GM18502 (cell line): ENCODE results near the gene YPEL3.

Source experiments
- ATAC-seq: cut with Tn5 transposase; IDR thresholded peaks from one replicate; pipeline ENCODE4 v1.9.1; 2021; ENCODE audit warnings: mild to moderate bottlenecking; ENCODE audit not compliant: unreplicated experiment, poor library complexity

The YPEL3 gene

DNA sequence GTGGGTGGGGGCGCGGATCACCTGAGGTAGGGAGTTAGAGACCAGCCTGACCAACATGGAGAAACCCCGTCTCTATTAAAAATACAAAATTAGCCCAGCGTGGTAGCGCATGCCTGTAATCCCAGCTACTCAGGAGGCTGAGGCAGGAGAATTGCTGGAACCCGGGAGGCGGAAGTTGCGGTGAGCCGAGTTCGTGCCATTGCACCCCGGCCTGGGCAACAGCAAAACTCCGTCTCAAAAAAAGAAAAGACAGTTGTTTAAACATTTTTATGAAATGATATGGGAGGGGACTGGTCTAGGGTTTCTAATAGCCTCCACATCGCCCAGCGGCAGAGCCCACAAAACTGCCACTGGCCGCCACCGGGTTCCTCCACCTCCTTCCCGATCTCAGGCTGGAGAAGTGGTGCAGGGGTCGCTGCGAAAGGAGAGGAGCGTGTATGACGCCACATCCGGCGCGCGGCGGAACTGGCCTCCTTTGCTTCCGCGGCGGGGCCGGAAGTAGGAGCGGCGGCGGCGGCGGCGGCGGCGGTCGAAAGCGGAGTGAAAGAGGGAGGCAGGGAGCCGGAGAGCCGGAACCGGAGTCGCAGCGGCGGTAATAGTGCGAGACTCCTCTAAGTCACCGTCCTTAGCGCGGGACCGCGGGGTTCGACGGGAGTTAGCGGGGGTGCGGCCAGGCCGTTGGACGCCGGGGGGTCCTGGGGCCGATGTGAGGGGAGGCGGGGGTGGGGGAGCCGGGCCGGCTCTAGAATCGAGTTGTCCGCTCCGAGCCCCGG, 20.3 kb downstream of the YPEL3 start, which contains the start of gene PPP4C:
Gene PPP4C, plus strand, starts transcription at position 492 of the 773 bp plus-strand sequence. CDS start 384 bp downstream, outside the sequence.
- ATAC-seq, result peak; percentile 75

DNA sequence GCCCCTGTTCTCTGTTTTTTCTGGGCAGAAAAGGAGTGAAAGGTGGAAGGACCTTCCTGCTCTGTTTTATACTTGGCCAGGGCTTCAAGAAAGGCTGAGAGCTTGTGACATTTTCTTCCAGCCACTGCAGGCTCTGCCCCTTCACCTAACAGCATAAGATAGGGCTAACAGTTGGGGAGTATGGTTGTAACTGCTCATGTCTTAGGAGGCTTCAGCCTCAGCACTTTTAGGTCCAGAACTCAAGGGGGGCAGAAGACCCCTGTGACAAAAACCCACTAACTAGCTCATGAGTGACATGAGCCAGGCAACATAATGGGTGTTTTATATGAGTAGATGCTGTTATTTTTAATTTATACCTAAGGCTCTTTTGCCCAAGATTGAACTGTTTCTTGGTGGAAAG, 25.5 kb downstream of the YPEL3 start:
- no peak for ATAC-seq

DNA sequence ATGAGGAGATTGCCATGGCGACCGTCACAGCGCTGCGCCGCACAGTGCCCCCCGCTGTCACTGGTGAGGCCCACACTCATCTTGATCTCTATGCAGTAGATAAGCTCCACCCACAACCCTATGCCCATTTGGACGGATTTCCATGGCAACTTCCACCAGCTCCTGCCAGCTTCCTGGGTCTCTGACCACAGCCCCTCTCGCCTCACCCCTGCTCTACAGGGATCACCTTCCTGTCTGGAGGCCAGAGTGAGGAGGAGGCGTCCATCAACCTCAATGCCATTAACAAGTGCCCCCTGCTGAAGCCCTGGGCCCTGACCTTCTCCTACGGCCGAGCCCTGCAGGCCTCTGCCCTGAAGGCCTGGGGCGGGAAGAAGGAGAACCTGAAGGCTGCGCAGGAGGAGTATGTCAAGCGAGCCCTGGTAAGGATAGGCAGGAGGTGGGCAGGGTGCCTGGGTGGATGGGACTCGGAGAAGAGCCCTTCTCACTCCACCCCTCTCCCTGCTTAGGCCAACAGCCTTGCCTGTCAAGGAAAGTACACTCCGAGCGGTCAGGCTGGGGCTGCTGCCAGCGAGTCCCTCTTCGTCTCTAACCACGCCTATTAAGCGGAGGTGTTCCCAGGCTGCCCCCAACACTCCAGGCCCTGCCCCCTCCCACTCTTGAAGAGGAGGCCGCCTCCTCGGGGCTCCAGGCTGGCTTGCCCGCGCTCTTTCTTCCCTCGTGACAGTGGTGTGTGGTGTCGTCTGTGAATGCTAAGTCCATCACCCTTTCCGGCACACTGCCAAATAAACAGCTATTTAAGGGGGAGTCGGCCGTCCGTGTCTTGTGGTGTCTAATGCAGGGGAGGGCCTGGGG, 26.2 kb downstream of the YPEL3 start:
- ATAC-seq, result no peak

DNA sequence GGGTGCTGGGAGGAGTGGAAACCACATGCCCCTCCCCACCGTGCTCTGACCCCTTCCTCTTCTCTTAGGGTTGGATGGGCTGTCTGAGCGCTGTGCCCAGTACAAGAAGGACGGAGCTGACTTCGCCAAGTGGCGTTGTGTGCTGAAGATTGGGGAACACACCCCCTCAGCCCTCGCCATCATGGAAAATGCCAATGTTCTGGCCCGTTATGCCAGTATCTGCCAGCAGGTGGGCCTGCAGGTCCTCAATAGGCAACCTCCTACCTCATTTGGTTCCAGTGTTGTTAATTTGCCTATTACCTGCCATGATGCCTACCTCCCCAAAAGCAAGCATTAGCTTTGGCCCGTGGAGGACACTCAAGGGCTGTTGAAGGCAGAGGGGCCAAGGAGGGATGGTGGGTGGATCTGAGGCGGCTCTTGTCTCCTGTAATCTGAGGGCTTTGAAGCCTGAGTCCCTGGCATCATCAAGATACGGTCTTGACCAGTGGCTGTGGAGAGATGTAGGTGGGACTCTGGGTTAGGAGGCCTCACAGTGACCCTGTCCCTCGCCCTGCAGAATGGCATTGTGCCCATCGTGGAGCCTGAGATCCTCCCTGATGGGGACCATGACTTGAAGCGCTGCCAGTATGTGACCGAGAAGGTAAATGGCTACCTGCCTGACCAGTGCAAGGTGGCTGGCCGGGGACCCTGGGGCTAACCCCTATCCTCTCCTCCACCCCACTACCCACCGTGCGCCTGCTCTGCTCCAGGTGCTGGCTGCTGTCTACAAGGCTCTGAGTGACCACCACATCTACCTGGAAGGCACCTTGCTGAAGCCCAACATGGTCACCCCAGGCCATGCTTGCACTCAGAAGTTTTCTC, 27.0 kb downstream of the YPEL3 start:
- no peak for ATAC-seq

DNA sequence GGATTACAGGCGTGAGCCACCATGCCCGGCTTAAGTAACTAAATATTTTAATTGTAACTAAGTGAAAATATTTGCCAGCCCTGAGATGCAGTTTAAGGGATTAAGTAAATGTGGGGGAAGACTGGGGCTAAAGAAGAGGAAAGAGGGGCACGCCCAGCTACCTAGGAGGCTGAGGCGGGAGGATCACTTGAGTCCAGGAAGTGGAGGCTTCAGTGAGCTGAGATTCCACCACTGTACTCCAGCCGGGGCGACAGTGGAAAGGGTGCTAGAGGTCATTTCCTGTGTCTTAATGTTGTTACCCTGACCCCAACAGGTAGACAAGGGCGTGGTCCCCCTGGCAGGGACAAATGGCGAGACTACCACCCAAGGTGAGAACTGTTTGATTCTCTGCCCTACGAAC, 27.7 kb downstream of the YPEL3 start:
- ATAC-seq, result no peak

DNA sequence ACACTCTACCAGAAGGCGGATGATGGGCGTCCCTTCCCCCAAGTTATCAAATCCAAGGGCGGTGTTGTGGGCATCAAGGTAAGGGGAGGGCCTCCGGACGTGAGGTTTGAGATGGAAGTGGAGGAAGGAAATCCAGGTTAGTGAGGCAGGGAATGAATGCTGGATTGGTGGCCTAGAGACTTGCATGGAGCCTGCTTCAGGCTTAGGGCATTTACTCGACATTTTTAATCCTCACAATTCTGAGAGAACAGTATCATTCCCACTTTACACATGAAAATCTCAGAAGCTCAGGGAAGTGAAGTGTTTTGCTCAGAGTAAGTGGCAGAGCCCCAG, 28.5 kb downstream of the YPEL3 start:
- no peak for ATAC-seq

DNA sequence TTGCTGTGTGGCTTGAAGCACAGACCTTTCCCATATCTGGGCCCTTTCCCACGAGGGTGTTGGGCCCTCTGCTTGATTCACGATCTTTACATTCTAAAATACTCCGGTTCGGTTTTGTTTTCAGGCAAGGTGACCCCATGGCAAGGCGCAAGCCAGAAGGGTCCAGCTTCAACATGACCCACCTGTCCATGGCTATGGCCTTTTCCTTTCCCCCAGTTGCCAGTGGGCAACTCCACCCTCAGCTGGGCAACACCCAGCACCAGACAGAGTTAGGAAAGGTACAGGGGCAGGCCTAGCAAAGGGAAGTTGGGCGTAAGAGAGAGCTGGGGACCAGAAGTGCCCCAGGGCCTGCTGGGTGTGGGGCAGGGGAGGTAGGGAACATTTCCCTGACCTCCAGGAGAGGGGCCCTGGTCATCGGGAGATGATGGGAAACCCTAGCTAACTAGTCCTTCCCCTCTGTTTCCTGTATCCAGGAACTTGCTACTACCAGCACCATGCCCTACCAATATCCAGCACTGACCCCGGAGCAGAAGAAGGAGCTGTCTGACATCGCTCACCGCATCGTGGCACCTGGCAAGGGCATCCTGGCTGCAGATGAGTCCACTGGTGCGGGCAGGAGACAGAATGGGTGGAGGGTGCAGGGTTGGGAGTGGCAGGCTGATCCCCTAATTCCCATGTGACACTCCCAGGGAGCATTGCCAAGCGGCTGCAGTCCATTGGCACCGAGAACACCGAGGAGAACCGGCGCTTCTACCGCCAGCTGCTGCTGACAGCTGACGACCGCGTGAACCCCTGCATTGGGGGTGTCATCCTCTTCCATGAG, 29.0 kb downstream of the YPEL3 start:
- no peak for ATAC-seq

DNA sequence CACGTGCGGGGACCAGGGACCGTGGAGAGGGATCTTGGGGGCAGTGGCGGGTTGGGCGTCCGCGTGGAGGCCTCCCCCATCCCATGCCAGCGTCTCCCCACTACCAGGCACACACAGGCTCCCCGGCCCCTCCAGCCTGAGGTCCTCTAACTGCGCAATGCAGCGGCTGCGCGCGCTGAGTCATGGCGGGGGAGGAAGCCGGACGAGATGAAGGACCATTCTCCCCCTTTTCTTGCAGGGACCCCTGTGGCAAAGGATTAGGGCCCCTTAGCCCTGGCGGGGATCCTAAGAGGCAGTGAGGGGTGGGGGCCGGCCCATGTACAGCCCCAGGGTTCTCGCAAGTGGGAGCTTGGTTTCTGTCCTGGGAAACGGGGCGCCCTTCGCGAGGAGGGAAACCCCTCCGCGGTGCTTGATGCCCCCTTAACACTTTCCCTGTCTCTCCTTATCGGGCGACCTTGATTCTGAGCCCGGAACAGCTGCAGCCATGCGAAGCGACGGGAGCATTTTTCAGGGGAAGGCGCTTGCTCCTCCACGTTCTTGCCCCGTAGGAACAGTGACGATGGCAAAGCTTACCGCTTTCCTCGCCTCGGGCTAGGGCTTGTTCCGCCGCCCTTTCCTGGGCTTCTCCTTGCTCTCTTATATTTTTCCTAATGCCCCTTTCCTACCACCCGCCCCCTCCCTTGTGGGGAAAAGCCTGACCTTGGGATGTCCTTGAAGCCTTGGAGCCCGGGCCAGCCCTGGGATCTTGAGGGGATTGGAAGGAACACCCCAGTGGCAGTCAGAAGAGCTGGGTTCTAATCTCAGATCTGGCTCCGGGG, 29.9 kb downstream of the YPEL3 start:
- peak; percentile 3 for ATAC-seq

DNA sequence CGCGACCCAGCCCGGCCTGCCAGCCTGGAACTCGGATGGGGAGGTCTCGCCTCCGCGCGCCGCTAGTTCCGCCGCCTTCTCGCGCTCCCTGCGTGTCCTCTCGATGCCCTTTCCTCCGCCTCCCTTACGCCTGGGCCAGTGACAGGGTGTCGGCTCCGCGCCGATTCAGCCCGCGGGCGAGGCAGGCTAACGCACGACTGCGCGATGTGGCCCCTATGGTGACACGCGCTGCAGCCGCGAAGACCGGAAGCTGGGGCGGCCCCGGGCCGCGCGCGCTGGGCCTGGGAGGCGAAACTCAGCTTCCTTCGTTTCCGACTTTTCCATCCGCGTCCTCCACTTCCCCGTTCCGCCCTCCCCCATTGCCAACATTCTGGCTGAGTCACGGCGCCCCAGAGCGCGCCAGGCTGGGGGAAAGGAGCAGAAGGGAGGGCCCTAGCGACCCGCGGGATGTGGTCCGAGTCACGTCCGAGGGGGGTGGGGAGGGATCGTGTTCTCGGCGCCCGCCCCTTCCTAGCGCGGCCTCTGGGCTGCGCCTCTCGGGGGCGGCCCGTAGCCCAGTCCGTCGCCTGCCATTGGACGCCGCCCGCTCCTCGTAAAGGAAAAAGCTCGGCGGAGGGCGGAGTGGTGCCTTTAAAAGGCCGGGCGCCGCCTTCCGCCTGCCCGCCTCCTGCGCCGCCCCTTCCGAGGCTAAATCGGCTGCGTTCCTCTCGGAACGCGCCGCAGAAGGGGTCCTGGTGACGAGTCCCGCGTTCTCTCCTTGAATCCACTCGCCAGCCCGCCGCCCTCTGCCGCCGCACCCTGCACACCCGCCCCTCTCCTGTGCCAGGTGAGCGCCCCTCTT, 30.7 kb downstream of the YPEL3 start, which contains the start of gene ALDOA:
Gene ALDOA, plus strand, starts transcription at position 659 of the 841 bp plus-strand sequence. CDS start 1,138 bp downstream, outside the sequence.
- peak; percentile 79 for ATAC-seq

DNA sequence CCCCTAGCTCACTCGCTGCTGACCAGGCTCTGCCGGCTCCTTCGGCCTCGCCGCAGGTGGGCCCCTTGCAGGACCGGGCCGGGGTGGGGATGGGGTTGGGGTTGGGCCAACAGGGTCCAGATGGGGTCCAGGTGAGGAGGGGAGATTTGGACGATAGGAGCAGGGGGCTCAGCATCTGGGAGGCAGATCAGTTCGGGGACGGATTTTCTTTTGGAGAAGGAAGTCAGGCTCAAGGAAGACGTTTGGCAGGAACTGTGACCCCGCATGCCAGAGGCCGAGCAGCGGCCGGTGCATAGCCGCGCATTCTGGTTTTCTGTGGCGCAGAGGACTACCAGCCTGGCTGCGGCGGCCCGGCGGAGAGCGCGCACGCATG, 31.3 kb downstream of the YPEL3 start:
- ATAC-seq, result no peak

DNA sequence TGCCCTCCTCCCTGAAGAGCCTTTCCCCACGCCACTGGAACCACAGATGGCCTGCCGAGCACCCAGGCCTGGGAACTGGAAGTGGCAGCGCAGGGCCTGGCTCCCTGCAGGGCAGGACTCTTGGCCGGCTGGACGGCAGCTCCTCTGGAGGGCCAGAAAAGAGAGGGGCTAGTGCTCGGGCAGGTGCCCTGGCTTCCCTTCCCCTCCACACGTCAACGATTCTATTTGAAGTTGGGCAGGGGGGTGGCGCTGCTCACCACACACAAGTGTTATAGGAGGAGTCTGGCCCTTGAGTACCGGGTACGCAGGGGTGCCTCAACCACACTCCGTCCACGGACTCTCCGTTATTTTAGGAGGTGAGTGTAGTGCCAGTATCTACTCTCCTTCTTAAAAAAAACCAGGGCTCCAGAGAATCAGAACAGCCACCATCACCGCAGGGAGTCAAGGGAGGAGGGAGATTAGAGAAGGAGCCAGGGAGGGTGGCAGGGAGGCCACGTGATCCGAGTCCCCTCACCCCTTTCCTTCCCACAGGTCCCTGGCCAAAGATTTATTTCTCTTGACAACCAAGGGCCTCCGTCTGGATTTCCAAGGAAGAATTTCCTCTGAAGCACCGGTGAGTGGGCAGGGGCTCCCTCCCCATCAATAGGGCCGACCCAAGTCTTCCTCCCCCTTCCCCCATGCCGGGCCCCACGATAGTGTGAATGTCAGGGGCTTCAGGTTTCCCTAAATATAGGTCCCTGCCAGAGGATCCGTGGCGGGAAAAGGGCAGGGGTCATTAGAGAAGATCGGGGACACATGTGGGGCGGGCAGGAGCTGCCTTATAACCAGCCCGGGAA, 31.9 kb downstream of the YPEL3 start:
- peak; percentile 39 for ATAC-seq

DNA sequence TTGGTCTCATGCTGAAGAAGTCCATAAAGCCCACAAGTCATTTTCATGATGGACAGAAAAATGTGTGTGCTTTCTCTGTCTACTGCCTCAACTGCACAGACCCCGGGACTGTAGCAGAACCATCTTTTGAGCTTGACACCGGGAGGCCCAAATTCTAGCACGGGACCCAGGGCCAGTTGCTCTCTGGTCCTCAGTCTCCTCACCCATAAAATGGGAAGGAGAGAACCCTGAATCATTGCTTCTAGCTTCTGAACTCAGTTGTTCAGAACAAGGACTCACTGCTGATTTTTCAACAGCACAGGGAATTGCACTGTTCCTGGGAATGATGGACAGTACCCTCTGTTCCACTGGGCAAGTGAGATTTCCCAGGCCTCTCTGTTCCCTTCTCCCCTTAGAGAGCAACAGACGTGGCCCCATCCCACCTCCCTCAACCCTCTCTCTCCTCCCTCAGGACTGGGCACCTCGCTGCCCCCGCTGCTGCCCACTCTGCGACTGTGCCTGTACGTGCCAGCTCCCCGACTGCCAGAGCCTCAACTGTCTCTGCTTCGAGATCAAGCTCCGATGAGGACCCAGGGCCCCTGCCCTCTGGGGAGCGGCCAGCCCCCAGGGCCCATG, 32.6 kb downstream of the YPEL3 start:
- ATAC-seq, result no peak

DNA sequence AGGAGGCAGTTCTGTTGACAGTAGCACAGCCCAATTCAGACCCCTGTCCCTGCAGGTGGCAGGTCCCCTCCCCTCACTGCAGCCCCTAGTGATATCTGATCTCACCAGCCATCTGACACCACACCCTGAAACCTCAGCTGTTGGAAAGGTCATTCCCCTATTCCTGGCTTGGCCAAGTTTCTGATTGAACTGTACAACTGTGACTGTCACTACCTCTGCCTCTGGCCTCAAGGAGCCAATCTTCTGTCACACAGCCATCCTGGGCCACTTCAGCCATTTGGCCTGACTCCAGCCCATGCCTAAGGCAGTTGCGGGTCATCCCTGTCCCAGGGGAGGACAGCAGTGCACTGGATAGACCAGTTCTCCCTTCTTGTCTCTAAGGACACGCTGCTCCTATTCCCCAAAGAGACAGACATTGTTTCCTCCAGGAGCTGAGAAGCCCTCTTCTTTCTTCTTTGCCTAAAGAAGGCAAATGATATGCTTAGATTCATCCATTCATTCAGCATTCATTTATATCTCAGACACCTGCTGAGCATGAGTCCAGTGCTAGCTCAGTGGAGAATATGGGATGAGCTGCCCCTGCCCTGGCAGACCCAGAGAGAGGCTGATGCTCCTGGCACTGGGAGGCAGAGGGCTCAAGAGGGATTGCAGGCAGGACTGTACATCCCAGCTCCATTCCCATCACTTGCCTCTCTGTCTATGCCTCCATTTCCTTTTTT, 35.0 kb downstream of the YPEL3 start:
- no peak for ATAC-seq

DNA sequence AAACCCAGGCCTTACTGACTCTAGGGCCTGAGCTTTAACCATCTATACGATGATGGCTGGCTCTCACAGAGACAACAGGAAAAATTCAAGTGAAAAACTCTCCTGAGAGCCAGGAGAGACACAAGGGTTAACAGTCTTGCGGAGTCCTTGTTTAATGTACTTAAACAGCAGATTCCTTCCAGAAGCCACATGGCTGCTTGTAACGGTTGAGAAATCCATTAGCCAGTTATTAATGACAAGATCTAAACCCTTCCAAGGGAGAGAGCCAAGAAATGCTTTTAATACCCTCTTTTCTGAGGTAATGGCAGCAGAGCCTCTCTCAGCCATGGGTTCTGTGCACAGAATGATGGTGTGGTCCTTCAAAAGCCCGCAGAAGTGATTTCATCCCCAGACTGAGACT, 35.7 kb downstream of the YPEL3 start:
- no peak for ATAC-seq

DNA sequence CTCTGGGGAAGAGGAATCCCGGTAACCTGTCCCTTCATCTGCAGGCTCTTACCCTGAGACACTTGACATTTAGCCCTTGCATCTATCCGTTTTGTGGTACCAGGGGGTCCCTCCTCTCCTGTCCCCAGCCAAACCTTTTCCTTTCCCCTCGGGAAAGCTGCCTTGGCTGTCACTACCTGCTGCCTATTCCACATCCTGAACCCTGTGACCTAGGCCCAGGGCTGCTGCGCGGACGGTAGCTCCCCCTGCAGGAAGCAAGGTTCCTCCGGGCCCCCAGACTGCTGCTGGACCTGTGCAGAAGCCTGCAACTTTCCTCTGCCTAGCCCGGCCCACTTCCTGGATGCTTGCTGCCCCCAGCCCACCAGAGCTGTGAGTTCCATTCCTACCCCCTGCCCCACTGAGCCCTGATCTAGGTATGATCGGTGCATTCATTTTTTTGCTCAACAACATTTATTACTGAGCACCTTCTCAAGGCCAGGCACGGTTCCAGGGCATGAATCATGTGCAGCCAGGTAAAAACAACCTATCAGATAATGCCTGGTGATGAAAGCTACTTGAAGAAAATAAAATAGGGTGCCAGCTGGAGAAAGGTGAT, 41.0 kb downstream of the YPEL3 start:
- no peak for ATAC-seq

DNA sequence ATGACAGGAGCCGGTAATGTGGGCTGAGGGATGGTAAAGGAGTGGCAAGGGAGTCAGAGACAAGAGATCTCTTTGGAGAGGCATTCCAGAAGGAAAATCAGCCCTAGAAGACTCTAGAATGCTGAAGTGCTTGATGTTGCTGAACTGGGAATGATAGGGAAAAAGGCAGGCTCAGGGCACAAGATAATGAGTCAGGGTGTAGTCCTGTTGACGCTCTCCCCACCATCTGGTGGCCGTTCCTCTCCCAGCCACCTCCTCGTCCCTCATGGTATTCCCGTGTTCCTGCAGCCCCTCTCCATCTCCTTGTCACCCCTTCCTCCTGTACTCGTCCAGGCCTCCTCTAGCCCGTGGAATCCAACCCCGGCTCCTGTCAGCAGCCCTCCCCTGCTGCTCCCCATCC, 41.6 kb downstream of the YPEL3 start:
- ATAC-seq, result no peak
